GM21529 (cell line): Measurements from ENCODE around the gene HAUS6.
"Not testable (repeated sequence)": the region's sequence is repeated elsewhere in the genome, so short reads cannot be mapped to it uniquely, and the experiment has no call there.

ENCODE experiments used
- ATAC-seq: cut with Tn5 transposase; IDR thresholded peaks from one replicate; pipeline ENCODE4 v1.9.1; 2021; ENCODE audit not compliant: unreplicated experiment

Gene HAUS6, protein sequence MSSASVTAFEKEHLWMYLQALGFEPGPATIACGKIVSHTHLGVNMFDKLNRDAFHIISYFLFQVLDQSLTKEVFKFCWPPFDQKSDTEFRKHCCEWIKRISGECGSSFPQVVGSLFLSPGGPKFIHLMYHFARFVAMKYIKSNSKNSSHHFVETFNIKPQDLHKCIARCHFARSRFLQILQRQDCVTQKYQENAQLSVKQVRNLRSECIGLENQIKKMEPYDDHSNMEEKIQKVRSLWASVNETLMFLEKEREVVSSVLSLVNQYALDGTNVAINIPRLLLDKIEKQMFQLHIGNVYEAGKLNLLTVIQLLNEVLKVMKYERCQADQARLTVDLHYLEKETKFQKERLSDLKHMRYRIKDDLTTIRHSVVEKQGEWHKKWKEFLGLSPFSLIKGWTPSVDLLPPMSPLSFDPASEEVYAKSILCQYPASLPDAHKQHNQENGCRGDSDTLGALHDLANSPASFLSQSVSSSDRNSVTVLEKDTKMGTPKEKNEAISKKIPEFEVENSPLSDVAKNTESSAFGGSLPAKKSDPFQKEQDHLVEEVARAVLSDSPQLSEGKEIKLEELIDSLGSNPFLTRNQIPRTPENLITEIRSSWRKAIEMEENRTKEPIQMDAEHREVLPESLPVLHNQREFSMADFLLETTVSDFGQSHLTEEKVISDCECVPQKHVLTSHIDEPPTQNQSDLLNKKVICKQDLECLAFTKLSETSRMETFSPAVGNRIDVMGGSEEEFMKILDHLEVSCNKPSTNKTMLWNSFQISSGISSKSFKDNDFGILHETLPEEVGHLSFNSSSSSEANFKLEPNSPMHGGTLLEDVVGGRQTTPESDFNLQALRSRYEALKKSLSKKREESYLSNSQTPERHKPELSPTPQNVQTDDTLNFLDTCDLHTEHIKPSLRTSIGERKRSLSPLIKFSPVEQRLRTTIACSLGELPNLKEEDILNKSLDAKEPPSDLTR

DNA sequence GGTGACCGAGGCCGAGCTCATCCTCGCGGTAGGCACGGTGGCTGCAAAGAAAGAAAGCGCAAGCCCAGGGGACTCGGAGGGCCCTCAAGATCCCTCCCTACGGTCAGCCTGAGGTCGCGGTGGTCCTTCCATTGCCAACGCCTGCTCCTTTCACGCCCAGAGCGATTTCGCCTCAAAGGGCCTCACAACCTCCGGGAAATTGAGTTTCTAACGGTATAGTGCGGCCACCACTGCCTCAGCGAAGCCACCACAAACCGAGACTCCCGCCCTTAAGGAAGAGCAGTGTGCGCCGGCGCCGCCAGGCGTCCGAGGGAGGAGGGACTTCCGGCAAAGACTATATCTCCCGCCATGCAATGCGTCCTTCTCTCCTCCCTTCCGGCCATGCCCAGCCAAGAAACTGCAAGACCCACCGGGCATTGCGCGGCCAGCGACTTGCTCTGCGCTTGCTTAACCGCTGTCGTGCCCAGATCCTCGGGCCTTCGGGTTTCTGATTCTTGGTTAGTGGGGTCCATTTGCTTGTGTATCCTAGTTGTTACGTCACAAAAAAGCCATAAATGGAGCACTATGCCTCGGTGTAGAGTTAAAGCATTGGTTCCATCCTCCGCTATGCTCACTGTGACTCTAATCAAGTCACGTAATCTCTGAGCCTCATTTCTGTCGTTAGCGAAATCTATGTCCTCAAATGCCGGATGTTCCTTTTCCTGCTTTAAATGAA, at the start of gene HAUS6:
Gene HAUS6, minus strand, starts transcription at position 274 of the 715 bp plus-strand sequence. Its CDS starts 253 bp downstream, at position 21.
- ATAC-seq: peak; percentile 98

DNA sequence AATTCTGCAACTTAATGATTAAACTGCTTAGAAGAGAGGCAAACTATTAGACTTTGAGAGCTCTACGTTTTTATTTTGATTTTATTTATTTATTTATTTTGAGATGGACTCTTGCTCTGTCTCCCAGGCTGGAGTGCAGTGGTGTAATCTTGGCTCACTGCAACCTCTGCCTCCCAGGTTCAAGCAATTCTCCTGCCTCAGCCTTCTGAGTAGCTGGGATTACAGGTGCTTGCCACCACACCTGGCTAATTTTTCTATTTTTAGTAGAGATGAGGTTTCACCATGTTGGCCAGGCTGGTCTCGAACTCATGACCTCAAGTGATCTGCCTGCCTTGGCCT, 49.4 kb upstream of the HAUS6 start:
- ATAC-seq: not testable (repeated sequence)

DNA sequence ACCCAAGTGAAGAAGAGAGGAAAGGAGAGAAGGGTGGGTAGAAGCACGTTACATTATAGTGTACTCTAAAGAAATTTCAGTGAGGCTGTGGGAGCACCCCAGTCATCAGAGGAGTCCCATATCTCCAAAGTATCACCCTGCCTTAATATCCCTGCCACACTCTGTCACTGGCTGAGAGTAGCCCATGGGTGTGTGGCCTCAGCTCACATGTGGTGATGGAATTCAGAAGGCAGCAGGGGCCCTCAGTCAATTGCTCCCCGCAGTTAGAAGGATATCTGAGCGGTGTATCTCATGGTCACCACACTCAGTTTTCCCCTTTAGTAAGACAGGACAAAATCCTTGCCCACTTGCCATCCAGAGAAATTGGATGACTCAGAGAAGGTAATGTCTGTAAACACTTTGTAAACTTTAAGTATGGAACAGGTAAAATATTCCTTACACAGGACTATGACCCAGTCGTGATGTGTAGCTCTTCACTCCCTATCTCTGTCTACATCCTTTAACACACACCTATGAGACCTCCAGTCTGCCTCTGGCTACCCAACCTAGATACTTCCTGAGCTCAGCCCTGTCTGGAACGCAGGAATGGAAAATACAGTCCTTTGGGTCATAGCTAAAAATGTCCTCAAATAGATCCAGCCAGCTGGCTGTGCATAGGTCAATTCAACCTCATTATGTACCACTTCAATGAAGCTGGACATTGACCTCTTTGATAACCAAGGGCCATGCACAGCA, 48.9 kb upstream of the HAUS6 start:
- ATAC-seq: no peak

DNA sequence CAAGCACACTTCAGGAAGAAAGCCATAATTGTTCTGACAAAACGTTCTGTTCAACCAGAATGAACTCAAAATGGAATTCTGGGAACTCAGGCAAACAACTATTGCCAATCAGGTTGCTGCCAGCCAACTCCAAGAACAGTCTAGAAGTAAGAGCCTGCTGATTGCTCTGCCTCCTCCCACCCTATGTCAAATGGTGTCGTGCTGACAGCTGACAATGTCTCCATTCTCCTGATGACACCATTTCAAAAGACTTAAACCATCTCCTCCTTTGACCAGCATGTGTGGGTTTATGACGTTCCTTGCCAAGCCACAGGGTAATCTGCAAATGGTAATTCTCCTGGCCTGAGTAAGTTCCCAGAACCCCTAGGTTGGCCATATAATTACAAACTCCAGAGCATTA, 46.5 kb upstream of the HAUS6 start:
- no peak for ATAC-seq

DNA sequence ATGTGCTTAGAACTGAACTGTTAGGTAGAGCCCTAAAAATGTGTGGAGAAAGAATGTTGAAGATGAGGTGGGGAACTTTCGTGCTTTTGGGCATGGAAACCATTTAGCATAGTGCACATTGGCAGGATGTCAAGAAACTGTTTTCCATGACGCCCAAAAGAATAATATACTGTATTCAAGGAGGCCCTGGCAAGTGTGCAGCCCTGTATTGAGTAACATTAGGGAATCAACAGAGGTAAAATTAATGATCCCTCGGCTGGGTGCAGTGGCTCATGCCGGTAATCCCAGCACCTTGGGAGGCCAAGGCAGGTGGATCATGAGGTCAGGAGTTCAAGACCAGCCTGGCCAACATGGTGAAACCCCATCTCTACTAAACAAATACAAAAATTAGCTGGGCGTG, 45.5 kb upstream of the HAUS6 start:
- ATAC-seq: no peak

DNA sequence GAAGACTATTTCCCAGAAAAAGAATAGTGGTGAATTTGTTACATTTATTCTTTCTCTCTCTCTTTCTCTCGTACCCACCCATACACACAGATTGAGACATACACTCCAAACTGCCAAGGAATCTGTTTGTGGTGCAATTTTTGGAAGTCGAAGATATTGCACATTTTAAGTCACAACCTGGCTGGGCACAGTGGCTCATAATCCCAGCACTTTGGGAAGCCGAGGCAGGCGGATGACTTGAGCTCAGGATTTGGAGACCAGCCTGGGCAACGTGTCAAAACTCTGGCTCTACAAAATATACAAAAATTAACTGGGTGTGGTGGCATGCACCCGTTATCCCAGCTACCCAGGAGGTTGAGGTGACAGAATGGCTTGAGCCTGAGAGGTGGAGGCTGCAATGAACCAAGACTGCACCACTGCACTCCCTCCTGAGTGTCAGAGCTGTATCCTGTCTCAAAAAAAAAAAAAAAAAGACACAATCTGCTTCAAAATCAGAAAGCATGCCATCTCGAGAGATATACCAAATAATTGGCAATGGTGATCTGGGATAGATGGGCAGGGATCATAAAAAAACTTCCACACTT, 43.8 kb upstream of the HAUS6 start:
- ATAC-seq: no peak

DNA sequence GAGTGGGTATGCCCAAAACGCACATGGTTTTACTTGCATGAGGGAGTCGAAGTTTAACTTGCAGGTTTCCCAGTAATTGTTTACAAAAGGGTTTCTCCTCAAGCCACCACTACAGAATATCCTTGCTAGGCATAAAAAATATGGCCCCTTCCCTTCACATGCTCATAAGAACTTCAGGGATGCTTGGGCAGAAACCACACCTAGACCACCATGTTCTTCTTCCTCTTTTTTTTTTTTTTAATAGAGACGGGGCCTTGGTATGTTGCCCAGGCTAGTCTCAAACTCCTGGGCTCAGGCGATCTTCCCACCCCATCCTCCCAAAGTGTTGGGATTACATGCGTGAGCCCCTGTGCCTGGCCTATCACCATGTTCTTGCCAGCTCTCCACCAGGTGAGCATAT, 43.2 kb upstream of the HAUS6 start:
- no peak for ATAC-seq

DNA sequence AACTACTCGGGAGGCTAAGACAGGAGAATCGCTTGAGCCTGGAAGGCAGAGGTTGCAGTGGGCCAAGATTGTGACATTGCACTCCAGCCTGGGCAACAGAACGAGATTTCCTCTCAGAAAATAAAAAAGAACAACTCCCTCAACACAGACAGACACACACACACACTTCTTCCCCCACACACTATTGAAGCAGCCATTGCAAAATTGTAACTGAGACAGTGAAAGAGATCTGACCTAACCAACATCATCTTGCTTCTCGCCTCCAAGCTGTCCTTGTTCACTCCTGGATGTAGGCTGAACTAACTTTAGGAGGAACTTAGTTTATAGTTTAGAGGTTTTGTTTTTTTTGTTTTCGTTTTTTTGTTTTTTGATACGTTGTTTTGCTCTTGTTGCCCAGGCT, 37.6 kb upstream of the HAUS6 start:
- no peak for ATAC-seq

DNA sequence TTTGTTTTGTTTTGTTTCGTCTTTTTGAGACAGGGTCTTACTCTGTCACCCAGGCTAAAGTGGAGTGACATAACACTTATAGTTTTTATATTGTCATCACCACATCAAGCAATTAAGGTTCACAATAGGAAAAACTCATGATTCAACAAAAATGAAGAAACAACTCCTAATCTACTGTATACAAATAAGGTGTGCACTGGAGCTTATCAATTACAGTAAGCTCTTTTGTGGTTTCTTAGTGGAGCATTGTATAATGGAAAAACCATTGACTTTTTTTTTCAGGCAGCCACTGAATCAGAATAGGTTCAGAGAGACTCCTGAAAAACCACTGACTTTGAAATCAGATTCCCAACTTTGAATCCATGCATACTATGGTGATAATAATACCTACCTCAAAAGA, 35.4 kb upstream of the HAUS6 start:
- ATAC-seq: no peak

DNA sequence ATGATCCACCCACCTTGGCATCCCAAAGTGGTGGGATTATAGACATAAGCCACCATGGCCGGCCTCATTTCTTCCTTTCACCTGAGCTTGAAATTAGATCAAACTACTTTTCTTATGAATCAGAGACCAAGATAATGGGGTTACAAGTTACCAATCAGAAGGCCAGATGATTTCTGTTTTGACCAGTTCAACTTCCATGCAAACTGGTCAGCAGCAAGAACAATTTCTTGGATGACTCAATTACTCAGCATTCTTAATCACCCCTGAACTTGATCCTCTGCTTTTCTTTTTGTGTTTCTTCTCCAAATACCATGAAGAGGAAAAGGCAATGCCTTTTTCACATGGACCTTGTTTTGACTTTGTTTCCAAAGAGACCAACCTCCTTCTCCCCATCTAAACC, 34.6 kb upstream of the HAUS6 start:
- ATAC-seq: no peak

DNA sequence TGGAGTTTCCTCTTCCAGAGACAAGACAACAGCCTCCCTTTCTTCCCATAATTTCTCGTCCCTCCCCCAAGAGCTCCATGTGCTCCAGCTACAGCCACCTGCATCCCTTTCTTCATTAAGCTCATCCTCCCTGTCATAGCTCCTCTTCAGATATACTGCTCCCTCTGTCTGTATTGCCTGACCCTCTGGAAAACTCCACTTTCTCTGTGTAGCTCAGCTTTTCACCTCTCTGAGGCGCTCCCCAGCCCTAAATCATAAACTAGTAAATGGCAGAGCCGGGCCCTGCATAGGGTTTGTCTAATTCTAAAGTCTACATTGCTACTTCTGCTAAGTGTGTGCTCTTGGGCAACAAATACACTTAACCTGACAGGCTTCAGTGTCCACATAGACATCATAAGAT, 33.4 kb upstream of the HAUS6 start:
- ATAC-seq: no peak

DNA sequence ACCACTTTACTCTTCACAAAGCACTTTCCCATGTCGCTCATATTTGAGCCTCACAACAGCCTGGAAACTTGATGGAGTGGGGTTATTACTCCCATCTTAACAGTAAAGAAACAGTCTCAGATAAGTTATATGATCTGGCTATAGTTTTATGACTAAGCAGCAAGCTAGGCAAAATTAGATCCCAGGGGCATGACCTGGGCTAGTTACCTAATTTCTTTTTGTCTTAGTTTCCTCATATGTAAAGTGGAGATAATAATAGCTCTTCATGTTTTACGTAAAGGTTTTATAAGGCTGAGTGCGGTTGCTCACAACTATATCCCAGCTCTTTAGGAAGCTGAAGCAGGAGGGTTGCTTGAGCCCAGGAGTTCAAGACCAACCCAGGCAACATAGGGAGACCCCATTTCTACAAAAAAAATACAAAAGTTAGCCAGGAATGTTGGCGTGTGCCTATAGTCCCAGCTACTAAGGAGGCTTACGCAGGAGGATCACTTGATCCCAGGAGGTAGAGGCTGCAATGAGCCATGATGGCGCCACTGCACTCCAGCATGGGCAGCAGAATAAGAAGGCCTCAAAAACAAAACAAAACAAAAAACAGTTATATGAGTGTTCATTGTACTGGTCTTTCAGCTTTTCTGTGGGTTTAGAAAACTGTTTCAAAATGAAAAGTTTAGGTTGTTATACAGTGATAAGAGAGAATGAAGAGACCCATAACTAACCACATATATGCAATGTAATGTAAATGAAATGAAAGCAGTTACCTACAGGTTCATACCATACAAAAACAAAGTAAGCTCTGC, 31.0 kb upstream of the HAUS6 start:
- no peak for ATAC-seq

DNA sequence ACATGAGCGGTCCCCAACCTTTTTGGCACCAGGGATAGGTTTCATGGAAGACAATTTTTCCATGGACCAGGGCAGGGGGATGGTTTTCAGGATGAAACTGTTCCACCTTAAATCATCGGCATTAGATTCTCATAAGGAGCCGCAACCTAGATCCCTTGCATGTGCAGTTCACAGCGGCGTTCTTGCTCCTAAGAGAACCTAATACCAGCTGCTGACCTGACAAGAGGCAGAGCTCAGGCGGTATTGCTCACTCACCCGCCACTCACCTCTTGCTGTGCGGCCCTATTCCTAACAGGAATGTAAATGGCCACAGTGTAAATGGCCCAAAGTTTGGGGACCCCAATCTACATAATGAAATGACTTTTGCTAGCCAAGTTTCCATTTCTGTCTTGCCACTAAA, 27.7 kb upstream of the HAUS6 start:
- ATAC-seq: no peak

DNA sequence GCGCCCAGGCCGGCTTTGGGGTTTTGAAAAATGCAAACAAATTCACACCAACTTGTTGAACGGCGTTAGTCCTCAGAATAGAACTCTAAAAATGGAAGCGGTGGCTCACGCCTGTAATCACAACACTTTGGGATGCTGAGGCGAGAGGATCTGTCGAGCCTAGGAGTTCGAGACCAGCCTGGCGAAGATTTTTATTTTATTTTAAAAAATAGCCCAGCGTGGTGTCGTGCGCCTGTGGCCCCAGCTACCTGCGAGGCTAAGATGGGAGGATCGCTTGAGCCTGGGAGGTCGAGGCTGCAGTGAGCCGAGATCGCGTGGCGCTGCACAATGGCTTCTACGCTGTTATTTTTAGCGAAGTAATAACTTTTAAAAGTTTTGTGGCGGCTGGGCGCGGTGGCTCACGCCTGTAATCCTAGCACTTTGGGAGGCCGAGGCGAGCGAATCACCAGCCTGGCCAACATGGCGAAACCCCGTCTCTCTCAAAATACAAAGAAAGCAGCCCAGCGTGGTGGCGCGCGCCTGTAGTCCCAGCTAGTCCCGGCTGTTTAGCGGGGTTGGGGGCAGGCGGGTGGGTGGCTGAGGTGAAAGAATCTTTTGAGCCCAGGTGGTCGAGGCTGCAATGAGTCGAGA, 25.3 kb upstream of the HAUS6 start:
- ATAC-seq: peak; percentile 15

DNA sequence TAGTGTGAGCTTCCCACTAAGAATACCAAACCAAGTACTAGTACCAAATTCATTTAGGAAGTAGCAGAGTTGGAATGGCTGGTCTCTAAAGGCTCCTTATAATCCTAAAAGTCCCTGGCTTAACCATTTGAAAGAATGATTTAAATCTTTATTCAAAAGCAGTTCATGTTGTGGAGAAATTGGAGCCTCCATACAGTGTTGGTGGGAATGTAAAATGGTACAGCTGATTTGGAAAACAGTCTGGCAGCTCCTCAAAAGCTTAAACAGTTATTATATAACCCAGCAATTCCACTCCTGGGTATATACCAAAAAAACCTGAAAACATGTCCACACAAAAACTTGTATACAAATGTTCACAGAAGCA, 21.7 kb upstream of the HAUS6 start:
- ATAC-seq: no peak

DNA sequence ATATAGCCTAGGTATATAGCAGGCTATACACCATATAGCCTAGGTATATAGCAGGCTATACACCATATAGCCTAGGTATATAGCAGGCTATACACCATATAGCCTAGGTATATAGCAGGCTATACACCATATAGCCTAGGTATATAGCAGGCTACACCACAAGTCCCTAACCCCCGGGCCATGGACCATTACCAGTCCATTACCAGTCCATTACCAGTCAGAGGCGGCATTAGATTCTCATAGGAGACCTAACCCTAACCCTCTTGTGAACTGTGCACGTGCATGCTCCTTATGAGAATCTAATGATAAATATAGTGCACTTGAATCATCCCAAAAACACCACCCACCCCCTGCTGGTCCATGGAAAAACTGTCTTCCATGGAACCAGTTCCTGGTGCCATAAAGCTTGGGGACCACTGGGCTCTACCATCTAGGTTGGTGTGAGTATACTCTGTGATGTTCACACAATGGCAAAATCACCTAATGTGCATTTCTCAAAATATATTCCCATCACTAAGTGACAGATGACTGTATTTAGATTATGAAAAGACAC, 19.9 kb upstream of the HAUS6 start:
- ATAC-seq: no peak

DNA sequence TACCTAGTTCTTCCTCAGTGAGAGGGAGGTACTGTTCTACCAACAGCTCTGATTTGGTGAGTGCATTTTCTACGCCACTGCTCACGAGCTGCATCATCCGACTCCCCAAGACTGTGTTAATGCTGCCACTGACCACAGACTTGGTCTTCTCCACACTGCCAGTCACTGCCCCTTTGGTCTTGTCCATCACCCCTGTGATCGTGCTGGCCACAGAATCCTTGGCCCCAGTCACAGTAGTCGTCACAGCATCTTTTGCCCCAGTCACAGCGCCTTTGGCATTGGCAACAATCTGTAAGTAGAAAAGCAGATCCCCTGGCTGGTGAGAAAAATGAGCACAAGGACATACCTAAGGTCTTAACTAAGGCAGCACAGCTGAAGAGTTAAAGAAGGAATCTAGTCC, 18.2 kb upstream of the HAUS6 start:
- ATAC-seq: no peak

DNA sequence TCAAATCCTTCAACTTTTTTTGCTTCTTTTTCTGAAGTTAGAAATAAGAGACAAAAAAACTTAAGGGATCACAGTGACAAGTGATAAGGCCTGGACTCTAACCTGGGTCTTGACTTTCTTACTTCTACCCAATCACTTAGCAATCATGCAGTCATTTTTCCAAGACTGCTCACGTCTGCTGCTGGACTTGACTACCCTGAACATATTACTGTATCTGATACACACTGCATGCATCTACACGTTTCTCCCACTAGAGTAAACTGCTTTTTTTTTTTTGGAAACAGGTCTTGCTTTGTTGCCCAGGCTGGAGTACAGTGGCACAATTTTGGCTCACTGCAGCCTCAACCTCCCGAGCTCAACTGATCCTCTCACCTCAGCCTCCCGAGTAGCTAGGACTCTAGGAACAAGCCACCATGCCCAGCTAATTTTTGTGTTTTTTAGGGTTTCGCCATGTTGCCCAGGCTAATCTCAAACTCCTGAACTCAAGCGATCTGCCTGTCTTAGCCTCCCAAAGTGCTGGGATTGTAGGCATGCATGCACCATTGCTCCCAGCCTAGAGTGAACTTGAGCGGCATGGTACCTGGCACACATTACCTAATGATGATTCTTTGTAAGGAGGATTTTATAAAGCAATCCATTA, 17.2 kb upstream of the HAUS6 start:
- ATAC-seq: no peak

DNA sequence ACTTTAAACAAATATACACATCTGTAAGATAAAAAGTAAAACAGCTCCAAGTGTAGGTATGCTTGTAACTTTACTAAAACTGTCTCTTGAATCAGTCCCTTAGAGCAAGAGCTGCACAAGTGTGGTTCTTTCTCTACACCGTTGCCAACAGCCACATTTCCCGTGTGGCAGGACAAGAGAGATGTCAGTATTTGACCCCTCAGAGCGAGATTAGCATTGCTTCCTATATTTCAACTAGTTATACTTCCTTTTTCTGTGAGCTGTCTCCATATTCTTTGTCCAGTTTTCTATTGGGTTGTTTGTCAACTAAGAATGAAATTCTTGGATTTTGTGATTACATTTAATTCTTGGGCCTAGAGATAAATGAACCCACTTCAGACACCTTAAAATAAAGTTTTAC, 16.5 kb upstream of the HAUS6 start:
- ATAC-seq: no peak
